SK-N-SH treated with all-trans-retinoic acid at 6 μM for 48 hours (cell line): ENCODE results near the gene DNAJC24.

ENCODE experiments used
- ATAC-seq: fragments of 200-7000 bp; cut with Tn5 transposase; 3 replicates; pipeline ENCODE4 v1.9.1; 2020; ENCODE audit warnings: mild to moderate bottlenecking, moderate library complexity
- ARNTL ChIP-seq: fragments of 450-650 bp; formaldehyde crosslinking; IDR thresholded peaks from 2 replicates; pipeline ENCODE4 v1.5.0; 2020; ENCODE audit warnings: low read depth, mild to moderate bottlenecking, moderate library complexity, borderline replicate concordance
- BACH2 ChIP-seq: fragments of 250-450 bp; sonication (Bioruptor Pico); IDR thresholded peaks from 2 replicates; pipeline ENCODE4 v1.9.0; 2021; ENCODE audit warnings: mild to moderate bottlenecking, borderline replicate concordance
- CSDC2 ChIP-seq: fragments of 250-450 bp; sonication (Bioruptor Pico); IDR thresholded peaks from 2 replicates; pipeline ENCODE4 v1.5.0; 2020; ENCODE audit warnings: mild to moderate bottlenecking, moderate library complexity
- ESRRG ChIP-seq: fragments of 250-450 bp; sonication (Bioruptor Pico); IDR thresholded peaks from 2 replicates; pipeline ENCODE4 v1.6.1; 2021; ENCODE audit warnings: mild to moderate bottlenecking
- OSR1 ChIP-seq: fragments of 250-450 bp; sonication (Bioruptor Pico); IDR thresholded peaks from 2 replicates; pipeline ENCODE4 v1.8.0; 2022; ENCODE audit warnings: moderate library complexity, mild to moderate bottlenecking, inconsistent platforms
- PPARA ChIP-seq: fragments of 250-450 bp; sonication (Bioruptor Pico); IDR thresholded peaks from 2 replicates; pipeline ENCODE4 v1.5.0; 2020; ENCODE audit warnings: mild to moderate bottlenecking, borderline replicate concordance
- RARB ChIP-seq: fragments of 250-450 bp; sonication (Bioruptor Pico); IDR thresholded peaks from 2 replicates; pipeline ENCODE4 v1.8.0; 2021; ENCODE audit warnings: mild to moderate bottlenecking, moderate library complexity
- SNAI2 ChIP-seq: fragments of 250-450 bp; sonication (Bioruptor Pico); IDR thresholded peaks from 2 replicates; pipeline ENCODE4 v1.5.0; 2020; ENCODE audit warnings: mild to moderate bottlenecking, moderate library complexity
- TCF4 ChIP-seq: fragments of 250-450 bp; sonication (Bioruptor Pico); IDR thresholded peaks from 2 replicates; pipeline ENCODE4 v1.8.0; 2021; ENCODE audit warnings: mild to moderate bottlenecking, moderate library complexity, borderline replicate concordance
- TOX ChIP-seq: fragments of 250-450 bp; sonication (Bioruptor Pico); IDR thresholded peaks from 2 replicates; pipeline ENCODE4 v1.8.0; 2021; ENCODE audit warnings: mild to moderate bottlenecking, moderate library complexity, borderline replicate concordance
- ZC3H10 ChIP-seq: fragments of 250-450 bp; sonication (Bioruptor Pico); IDR thresholded peaks from 2 replicates; pipeline ENCODE4 v1.5.1; 2021; ENCODE audit warnings: mild to moderate bottlenecking, moderate library complexity
- ZFP3 ChIP-seq: fragments of 250-450 bp; sonication (Bioruptor Pico); IDR thresholded peaks from 2 replicates; pipeline ENCODE4 v1.5.0; 2020; ENCODE audit warnings: mild to moderate bottlenecking, moderate library complexity
- ZFP30 ChIP-seq: fragments of 450-650 bp; formaldehyde crosslinking; IDR thresholded peaks from 2 replicates; pipeline ENCODE4 v1.5.0; 2022; ENCODE audit warnings: mild to moderate bottlenecking, moderate library complexity
- ZNF565 ChIP-seq: fragments of 450-650 bp; formaldehyde crosslinking; conservative IDR thresholded peaks from 2 replicates; pipeline ENCODE4 v1.5.0; 2020; ENCODE audit warnings: low read depth, mild to moderate bottlenecking, moderate library complexity
- ZNF8 ChIP-seq: fragments of 450-650 bp; formaldehyde crosslinking; IDR thresholded peaks from 2 replicates; pipeline ENCODE4 v1.5.0; 2020; ENCODE audit warnings: mild to moderate bottlenecking, moderate library complexity
- TF ChIP-seq, protein P1 (sequence below): fragments of 250-450 bp; sonication (Bioruptor Pico); IDR thresholded peaks from 2 replicates; pipeline ENCODE4 v1.5.1; 2021; ENCODE audit warnings: mild to moderate bottlenecking, moderate library complexity
- TF ChIP-seq, protein P2 (sequence below): fragments of 250-450 bp; sonication (Bioruptor Pico); IDR thresholded peaks from 2 replicates; pipeline ENCODE4 v1.5.1; 2020; ENCODE audit warnings: low read depth, mild to moderate bottlenecking, moderate library complexity
- TF ChIP-seq, protein P3 (sequence below): fragments of 250-450 bp; sonication (Bioruptor Pico); IDR thresholded peaks from 2 replicates; pipeline ENCODE4 v1.5.0; 2020; ENCODE audit warnings: mild to moderate bottlenecking, moderate library complexity
- TF ChIP-seq, protein P4 (sequence below): fragments of 250-450 bp; sonication (Bioruptor Pico); IDR thresholded peaks from 2 replicates; pipeline ENCODE4 v1.8.0; 2020; ENCODE audit warnings: mild to moderate bottlenecking, moderate library complexity, borderline replicate concordance

DNAJC24 gene

DNA sequence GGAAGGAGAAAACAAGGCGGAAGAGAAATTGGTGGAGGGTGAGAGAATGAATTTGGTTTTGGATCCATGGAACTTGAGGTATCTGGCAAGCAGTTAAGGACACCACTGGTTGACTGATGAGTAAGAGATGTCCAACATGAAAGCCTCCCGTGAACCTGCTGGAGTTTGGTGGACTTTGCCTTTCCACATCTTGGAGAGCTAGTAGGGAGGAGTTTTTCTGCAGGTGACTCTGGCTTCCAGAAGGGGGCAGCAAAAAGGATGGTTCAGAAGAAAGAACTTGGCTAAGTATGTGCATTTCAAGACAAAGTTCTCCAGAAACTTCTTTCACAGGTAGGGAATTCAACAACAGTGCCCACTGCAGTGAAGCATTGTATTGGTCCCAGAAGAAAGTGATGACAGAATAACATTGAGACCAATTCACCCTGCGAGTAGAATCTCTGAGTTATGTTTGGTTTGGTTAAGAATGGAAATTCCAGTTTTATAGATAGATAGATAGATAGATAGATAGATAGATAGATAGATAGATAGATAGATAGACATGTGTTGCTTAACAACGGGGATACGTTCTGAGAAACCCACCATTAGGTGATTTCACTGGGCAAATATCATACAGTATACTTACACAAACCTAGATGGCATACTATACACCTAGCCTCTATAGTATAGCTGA is 28.6 kb upstream of the DNAJC24 start:
- TF ChIP-seq RARB (CRISPR knock-in tag) (no peak), CSDC2 (CRISPR knock-in tag) (no peak), PPARA (CRISPR knock-in tag) (no peak), BACH2 (CRISPR knock-in tag) (no peak), TOX (CRISPR knock-in tag) (no peak), ZNF565 (CRISPR knock-in tag) (no peak), ZC3H10 (CRISPR knock-in tag) (no peak), ZNF8 (no peak), ESRRG (CRISPR knock-in tag) (no peak), TCF4 (CRISPR knock-in tag) (no peak), ZFP3 (no peak), ARNTL (CRISPR knock-in tag) (no peak), OSR1 (CRISPR knock-in tag) (no peak), SNAI2 (CRISPR knock-in tag) (no peak), ZFP30 (CRISPR knock-in tag) (no peak)
- TF ChIP-seq, protein P1, sequence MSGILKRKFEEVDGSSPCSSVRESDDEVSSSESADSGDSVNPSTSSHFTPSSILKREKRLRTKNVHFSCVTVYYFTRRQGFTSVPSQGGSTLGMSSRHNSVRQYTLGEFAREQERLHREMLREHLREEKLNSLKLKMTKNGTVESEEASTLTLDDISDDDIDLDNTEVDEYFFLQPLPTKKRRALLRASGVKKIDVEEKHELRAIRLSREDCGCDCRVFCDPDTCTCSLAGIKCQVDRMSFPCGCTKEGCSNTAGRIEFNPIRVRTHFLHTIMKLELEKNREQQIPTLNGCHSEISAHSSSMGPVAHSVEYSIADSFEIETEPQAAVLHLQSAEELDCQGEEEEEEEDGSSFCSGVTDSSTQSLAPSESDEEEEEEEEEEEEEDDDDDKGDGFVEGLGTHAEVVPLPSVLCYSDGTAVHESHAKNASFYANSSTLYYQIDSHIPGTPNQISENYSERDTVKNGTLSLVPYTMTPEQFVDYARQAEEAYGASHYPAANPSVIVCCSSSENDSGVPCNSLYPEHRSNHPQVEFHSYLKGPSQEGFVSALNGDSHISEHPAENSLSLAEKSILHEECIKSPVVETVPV (CRISPR knock-in tag), result no peak
- TF ChIP-seq, protein P2, sequence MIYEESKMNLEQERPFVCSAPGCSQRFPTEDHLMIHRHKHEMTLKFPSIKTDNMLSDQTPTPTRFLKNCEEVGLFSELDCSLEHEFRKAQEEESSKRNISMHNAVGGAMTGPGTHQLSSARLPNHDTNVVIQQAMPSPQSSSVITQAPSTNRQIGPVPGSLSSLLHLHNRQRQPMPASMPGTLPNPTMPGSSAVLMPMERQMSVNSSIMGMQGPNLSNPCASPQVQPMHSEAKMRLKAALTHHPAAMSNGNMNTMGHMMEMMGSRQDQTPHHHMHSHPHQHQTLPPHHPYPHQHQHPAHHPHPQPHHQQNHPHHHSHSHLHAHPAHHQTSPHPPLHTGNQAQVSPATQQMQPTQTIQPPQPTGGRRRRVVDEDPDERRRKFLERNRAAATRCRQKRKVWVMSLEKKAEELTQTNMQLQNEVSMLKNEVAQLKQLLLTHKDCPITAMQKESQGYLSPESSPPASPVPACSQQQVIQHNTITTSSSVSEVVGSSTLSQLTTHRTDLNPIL, result no peak
- TF ChIP-seq, protein P3, sequence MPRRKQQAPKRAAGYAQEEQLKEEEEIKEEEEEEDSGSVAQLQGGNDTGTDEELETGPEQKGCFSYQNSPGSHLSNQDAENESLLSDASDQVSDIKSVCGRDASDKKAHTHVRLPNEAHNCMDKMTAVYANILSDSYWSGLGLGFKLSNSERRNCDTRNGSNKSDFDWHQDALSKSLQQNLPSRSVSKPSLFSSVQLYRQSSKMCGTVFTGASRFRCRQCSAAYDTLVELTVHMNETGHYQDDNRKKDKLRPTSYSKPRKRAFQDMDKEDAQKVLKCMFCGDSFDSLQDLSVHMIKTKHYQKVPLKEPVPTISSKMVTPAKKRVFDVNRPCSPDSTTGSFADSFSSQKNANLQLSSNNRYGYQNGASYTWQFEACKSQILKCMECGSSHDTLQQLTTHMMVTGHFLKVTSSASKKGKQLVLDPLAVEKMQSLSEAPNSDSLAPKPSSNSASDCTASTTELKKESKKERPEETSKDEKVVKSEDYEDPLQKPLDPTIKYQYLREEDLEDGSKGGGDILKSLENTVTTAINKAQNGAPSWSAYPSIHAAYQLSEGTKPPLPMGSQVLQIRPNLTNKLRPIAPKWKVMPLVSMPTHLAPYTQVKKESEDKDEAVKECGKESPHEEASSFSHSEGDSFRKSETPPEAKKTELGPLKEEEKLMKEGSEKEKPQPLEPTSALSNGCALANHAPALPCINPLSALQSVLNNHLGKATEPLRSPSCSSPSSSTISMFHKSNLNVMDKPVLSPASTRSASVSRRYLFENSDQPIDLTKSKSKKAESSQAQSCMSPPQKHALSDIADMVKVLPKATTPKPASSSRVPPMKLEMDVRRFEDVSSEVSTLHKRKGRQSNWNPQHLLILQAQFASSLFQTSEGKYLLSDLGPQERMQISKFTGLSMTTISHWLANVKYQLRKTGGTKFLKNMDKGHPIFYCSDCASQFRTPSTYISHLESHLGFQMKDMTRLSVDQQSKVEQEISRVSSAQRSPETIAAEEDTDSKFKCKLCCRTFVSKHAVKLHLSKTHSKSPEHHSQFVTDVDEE (CRISPR knock-in tag), result no peak
- TF ChIP-seq, protein P4, sequence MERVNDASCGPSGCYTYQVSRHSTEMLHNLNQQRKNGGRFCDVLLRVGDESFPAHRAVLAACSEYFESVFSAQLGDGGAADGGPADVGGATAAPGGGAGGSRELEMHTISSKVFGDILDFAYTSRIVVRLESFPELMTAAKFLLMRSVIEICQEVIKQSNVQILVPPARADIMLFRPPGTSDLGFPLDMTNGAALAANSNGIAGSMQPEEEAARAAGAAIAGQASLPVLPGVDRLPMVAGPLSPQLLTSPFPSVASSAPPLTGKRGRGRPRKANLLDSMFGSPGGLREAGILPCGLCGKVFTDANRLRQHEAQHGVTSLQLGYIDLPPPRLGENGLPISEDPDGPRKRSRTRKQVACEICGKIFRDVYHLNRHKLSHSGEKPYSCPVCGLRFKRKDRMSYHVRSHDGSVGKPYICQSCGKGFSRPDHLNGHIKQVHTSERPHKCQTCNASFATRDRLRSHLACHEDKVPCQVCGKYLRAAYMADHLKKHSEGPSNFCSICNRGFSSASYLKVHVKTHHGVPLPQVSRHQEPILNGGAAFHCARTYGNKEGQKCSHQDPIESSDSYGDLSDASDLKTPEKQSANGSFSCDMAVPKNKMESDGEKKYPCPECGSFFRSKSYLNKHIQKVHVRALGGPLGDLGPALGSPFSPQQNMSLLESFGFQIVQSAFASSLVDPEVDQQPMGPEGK (CRISPR knock-in tag), result no peak
- ATAC-seq, result peak; percentile 69; the same call in 2 of the 3 replicates

DNA sequence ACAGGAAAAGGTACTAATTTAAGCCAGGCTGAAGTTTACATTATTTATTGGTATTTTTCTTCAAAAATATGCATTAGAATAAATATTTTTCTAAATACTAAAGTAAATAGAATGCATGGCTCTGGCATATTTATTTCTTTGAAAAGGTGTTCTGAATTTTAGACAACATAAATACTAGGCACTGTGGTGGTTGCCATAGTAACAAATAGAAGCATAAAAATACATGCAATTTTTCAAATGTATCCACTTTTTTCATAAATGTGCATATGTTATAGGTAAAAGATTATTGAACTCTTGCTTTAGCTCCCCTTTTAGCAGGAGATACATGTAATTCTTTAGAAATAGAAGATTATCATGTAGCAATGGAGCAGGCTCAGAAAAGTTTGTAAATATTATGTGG is 18.5 kb upstream of the DNAJC24 start:
- TF ChIP-seq ARNTL (CRISPR knock-in tag) (no peak), OSR1 (CRISPR knock-in tag) (no peak), RARB (CRISPR knock-in tag) (no peak), ZC3H10 (CRISPR knock-in tag) (no peak), SNAI2 (CRISPR knock-in tag) (no peak)
- no peak for ATAC-seq

DNA sequence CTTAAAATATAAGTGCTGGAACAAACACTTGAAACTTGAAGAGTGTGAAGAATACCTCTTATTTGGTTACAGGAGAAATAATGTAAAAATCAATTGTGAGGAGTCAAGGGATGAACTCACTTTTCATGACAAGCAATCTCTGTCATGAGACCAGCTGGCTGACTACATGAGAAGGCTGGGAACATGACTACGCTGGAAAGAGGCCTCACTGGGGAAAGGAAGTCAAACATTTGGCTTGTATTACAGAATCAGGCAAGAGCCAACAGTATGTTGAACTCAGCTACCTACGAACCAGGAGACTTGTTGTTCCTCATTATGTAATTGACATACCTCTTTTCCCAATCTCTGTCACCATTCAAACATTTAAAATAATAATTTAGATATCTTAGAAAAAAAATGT is 14.5 kb upstream of the DNAJC24 start:
- ATAC-seq, result no peak
- TF ChIP-seq ZFP30 (CRISPR knock-in tag), result no peak
- TF ChIP-seq ZNF8, result no peak
- TF ChIP-seq ARNTL (CRISPR knock-in tag), result no peak
- TF ChIP-seq CSDC2 (CRISPR knock-in tag), result no peak
- TF ChIP-seq PPARA (CRISPR knock-in tag), result no peak
- no peak for TF ChIP-seq SNAI2 (CRISPR knock-in tag)
- TF ChIP-seq ZNF565 (CRISPR knock-in tag), result no peak
- no peak for TF ChIP-seq TOX (CRISPR knock-in tag)
- TF ChIP-seq ZFP3, result no peak
- TF ChIP-seq, protein P4 (CRISPR knock-in tag), result no peak
- TF ChIP-seq OSR1 (CRISPR knock-in tag), result no peak
- TF ChIP-seq ESRRG (CRISPR knock-in tag), result no peak
- TF ChIP-seq, protein P2, result no peak
- TF ChIP-seq, protein P3 (CRISPR knock-in tag), result no peak
